ENCODE data around the gene MROH7.

MROH7 gene
- 0 to 0.17 (median 0) reads per million in 3 donors for total RNA-seq

GRCh38 chr1:54640863-54641836 is at the start of gene MROH7:
Gene MROH7 (plus strand): TSS chr1:54641786. CDS start chr1:54652927, 11,141 bp downstream.
- H3K4me3 ChIP-seq (ENCODE audit: insufficient read depth, low read depth, low read length, poor library complexity, severe bottlenecking), result no peak within 1 kb of the TSS
- no peaks in the 10 kb centered on the region for H3K27me3 ChIP-seq (replicated peaks; ENCODE audit: control insufficient read depth, insufficient read depth, low read length, poor library complexity, severe bottlenecking)
- H3K27ac ChIP-seq (ENCODE audit: insufficient read depth, low read length, poor library complexity, severe bottlenecking), result no peak within 1 kb of the TSS
- no peaks in the 10 kb centered on the region for H3K9me3 ChIP-seq (ENCODE audit: control insufficient read depth, low read length)
- no peak for DNase-seq
- H3K4me1 ChIP-seq (ENCODE audit: control insufficient read depth, insufficient read depth, low read length, poor library complexity, severe bottlenecking), result no peaks in the 10 kb centered on the region
- no peaks in the 10 kb centered on the region for H3K36me3 ChIP-seq (ENCODE audit: control insufficient read depth, insufficient read depth, low read length)

- H3K36me3 ChIP-seq (ENCODE audit: control insufficient read depth, insufficient read depth, low read length), result no peaks in the 10 kb centered on the region
- no peaks in the 10 kb centered on the region for H3K9me3 ChIP-seq (ENCODE audit: control insufficient read depth, low read length)
- H3K4me3 ChIP-seq (ENCODE audit: insufficient read depth, low read depth, low read length, poor library complexity, severe bottlenecking), result no peak overlapping the region
- H3K4me1 ChIP-seq (ENCODE audit: control insufficient read depth, insufficient read depth, low read length, poor library complexity, severe bottlenecking), result no peaks in the 10 kb centered on the region
- H3K27me3 ChIP-seq (replicated peaks; ENCODE audit: control insufficient read depth, insufficient read depth, low read length, poor library complexity, severe bottlenecking), result no peaks in the 10 kb centered on the region
- no peak overlapping the region for H3K27ac ChIP-seq (ENCODE audit: insufficient read depth, low read length, poor library complexity, severe bottlenecking)
- DNase-seq, result no peak
Measured at GRCh38 chr1:54593571-54594160, 47.9 kb upstream of the MROH7 start.

- DNase-seq, result no peak
- no peak overlapping the region for H3K27ac ChIP-seq (ENCODE audit: insufficient read depth, low read length, poor library complexity, severe bottlenecking)
- H3K27me3 ChIP-seq (replicated peaks; ENCODE audit: control insufficient read depth, insufficient read depth, low read length, poor library complexity, severe bottlenecking), result no peaks in the 10 kb centered on the region
Measured at GRCh38 chr1:54594463-54594862, 47.1 kb upstream of the MROH7 start.

GRCh38 chr1:54595956-54596498 is 45.6 kb upstream of the MROH7 start:
- no peaks in the 10 kb centered on the region for H3K4me1 ChIP-seq (ENCODE audit: control insufficient read depth, insufficient read depth, low read length, poor library complexity, severe bottlenecking)
- H3K4me3 ChIP-seq (ENCODE audit: insufficient read depth, low read depth, low read length, poor library complexity, severe bottlenecking), result no peak overlapping the region
- H3K27me3 ChIP-seq (replicated peaks; ENCODE audit: control insufficient read depth, insufficient read depth, low read length, poor library complexity, severe bottlenecking), result no peaks in the 10 kb centered on the region
- no peaks in the 10 kb centered on the region for H3K9me3 ChIP-seq (ENCODE audit: control insufficient read depth, low read length)
- no peaks in the 10 kb centered on the region for H3K36me3 ChIP-seq (ENCODE audit: control insufficient read depth, insufficient read depth, low read length)
- DNase-seq, result no peak
- H3K27ac ChIP-seq (ENCODE audit: insufficient read depth, low read length, poor library complexity, severe bottlenecking), result no peak overlapping the region

More at GRCh38 chr1:54594463-54594862, 47.1 kb upstream of the MROH7 start:
- no peak overlapping the region for H3K4me3 ChIP-seq (ENCODE audit: insufficient read depth, low read depth, low read length, poor library complexity, severe bottlenecking)
- no peaks in the 10 kb centered on the region for H3K9me3 ChIP-seq (ENCODE audit: control insufficient read depth, low read length)
- no peaks in the 10 kb centered on the region for H3K4me1 ChIP-seq (ENCODE audit: control insufficient read depth, insufficient read depth, low read length, poor library complexity, severe bottlenecking)
- no peaks in the 10 kb centered on the region for H3K36me3 ChIP-seq (ENCODE audit: control insufficient read depth, insufficient read depth, low read length)

- H3K4me1 ChIP-seq (ENCODE audit: control insufficient read depth, insufficient read depth, low read length, poor library complexity, severe bottlenecking), result no peaks in the 10 kb centered on the region
- no peak overlapping the region for H3K27ac ChIP-seq (ENCODE audit: insufficient read depth, low read length, poor library complexity, severe bottlenecking)
- no peak overlapping the region for H3K4me3 ChIP-seq (ENCODE audit: insufficient read depth, low read depth, low read length, poor library complexity, severe bottlenecking)
- no peaks in the 10 kb centered on the region for H3K27me3 ChIP-seq (replicated peaks; ENCODE audit: control insufficient read depth, insufficient read depth, low read length, poor library complexity, severe bottlenecking)
- no peaks in the 10 kb centered on the region for H3K9me3 ChIP-seq (ENCODE audit: control insufficient read depth, low read length)
- H3K36me3 ChIP-seq (ENCODE audit: control insufficient read depth, insufficient read depth, low read length), result no peaks in the 10 kb centered on the region
- no peak for DNase-seq
Measured at GRCh38 chr1:54596756-54597155, 44.8 kb upstream of the MROH7 start.

- H3K27ac ChIP-seq (ENCODE audit: insufficient read depth, low read length, poor library complexity, severe bottlenecking), result no peak overlapping the region
- H3K9me3 ChIP-seq (ENCODE audit: control insufficient read depth, low read length), result no peaks in the 10 kb centered on the region
- H3K27me3 ChIP-seq (replicated peaks; ENCODE audit: control insufficient read depth, insufficient read depth, low read length, poor library complexity, severe bottlenecking), result no peaks in the 10 kb centered on the region
- H3K36me3 ChIP-seq (ENCODE audit: control insufficient read depth, insufficient read depth, low read length), result no peaks in the 10 kb centered on the region
- H3K4me3 ChIP-seq (ENCODE audit: insufficient read depth, low read depth, low read length, poor library complexity, severe bottlenecking), result no peak overlapping the region
- no peak for DNase-seq
- H3K4me1 ChIP-seq (ENCODE audit: control insufficient read depth, insufficient read depth, low read length, poor library complexity, severe bottlenecking), result no peaks in the 10 kb centered on the region
Measured at GRCh38 chr1:54597455-54598030, 44.0 kb upstream of the MROH7 start.

- Histone ChIP-seq H3K27me3 (replicated peaks; ENCODE audit: control insufficient read depth, insufficient read depth, low read length, poor library complexity, severe bottlenecking) (no peaks in the 10 kb centered on the region), H3K9me3 (ENCODE audit: control insufficient read depth, low read length) (no peaks in the 10 kb centered on the region), H3K4me3 (ENCODE audit: insufficient read depth, low read depth, low read length, poor library complexity, severe bottlenecking) (no peak overlapping the region), H3K36me3 (ENCODE audit: control insufficient read depth, insufficient read depth, low read length) (no peaks in the 10 kb centered on the region), H3K27ac (ENCODE audit: insufficient read depth, low read length, poor library complexity, severe bottlenecking) (no peak overlapping the region), H3K4me1 (ENCODE audit: control insufficient read depth, insufficient read depth, low read length, poor library complexity, severe bottlenecking) (no peaks in the 10 kb centered on the region)
- DNase-seq, result no peak
Measured at GRCh38 chr1:54599211-54599823, 42.3 kb upstream of the MROH7 start.

- Histone ChIP-seq H3K9me3 (ENCODE audit: control insufficient read depth, low read length) (no peaks in the 10 kb centered on the region), H3K36me3 (ENCODE audit: control insufficient read depth, insufficient read depth, low read length) (no peaks in the 10 kb centered on the region), H3K4me3 (ENCODE audit: insufficient read depth, low read depth, low read length, poor library complexity, severe bottlenecking) (no peak overlapping the region), H3K27ac (ENCODE audit: insufficient read depth, low read length, poor library complexity, severe bottlenecking) (no peak overlapping the region), H3K27me3 (replicated peaks; ENCODE audit: control insufficient read depth, insufficient read depth, low read length, poor library complexity, severe bottlenecking) (no peaks in the 10 kb centered on the region), H3K4me1 (ENCODE audit: control insufficient read depth, insufficient read depth, low read length, poor library complexity, severe bottlenecking) (no peaks in the 10 kb centered on the region)
- no peak for DNase-seq
Measured at GRCh38 chr1:54600947-54601721, 40.5 kb upstream of the MROH7 start.

- no peaks in the 10 kb centered on the region for H3K4me1 ChIP-seq (ENCODE audit: control insufficient read depth, insufficient read depth, low read length, poor library complexity, severe bottlenecking)
- H3K27me3 ChIP-seq (replicated peaks; ENCODE audit: control insufficient read depth, insufficient read depth, low read length, poor library complexity, severe bottlenecking), result no peaks in the 10 kb centered on the region
- H3K9me3 ChIP-seq (ENCODE audit: control insufficient read depth, low read length), result no peaks in the 10 kb centered on the region
- no peak overlapping the region for H3K4me3 ChIP-seq (ENCODE audit: insufficient read depth, low read depth, low read length, poor library complexity, severe bottlenecking)
- no peak overlapping the region for H3K27ac ChIP-seq (ENCODE audit: insufficient read depth, low read length, poor library complexity, severe bottlenecking)
- H3K36me3 ChIP-seq (ENCODE audit: control insufficient read depth, insufficient read depth, low read length), result no peaks in the 10 kb centered on the region
- no peak for DNase-seq
Measured at GRCh38 chr1:54601730-54602129, 39.9 kb upstream of the MROH7 start.

Data from effector memory CD4-positive, alpha-beta T cell (primary cell).